NCI-H82 (cell line): ENCODE measurements around the gene CFAP107.
A peak's percentile ranks its signal among the peaks of the same experiment; 100 is the strongest.
"Not testable (repeated sequence)": the region's sequence is repeated elsewhere in the genome, so short reads cannot be mapped to it uniquely, and the experiment has no call there.

Source experiments
- DNase-seq: peaks from one replicate; lab custom pipeline; 2025; lab: John Stamatoyannopoulos, UW

Gene CFAP107

DNA sequence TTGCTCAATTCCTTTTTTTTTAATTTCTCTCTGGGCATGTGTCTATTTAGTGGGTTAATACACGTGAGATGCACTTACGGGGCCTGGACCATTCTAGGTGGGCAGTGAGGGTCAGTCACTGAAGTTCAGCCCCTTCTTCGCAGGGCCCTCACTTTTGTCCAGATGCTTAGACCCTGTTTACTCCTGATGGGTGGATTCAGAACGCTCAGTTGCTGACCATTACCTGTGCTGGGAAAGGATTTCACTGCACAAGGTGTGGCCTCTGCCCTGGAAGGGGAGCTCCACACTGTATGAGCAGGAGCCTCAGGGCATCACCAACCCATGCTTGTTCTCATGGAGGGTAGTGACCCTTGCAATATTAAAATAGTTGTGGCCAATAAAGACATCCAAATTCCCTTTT is 32.1 kb downstream of the CFAP107 start:
- no peak for DNase-seq

DNA sequence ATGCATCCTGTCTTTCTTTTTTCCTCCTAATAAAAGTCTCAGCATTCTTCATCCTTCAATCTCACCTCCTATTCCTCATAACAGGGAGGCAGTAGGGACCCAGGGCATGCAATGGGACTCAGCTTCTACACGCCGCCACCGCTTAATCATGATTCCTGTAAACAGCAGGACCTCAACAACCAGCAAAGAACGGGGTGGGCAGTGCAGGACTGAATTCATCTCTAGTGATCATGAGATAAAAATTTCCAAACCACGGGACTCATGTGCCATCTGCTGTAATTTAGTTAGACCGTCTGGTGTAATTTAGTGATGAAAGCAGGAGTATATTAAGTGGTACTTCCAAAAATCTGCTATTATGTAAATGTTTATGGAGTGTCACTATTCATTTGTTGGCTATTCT is 32.9 kb downstream of the CFAP107 start:
- no peak for DNase-seq

DNA sequence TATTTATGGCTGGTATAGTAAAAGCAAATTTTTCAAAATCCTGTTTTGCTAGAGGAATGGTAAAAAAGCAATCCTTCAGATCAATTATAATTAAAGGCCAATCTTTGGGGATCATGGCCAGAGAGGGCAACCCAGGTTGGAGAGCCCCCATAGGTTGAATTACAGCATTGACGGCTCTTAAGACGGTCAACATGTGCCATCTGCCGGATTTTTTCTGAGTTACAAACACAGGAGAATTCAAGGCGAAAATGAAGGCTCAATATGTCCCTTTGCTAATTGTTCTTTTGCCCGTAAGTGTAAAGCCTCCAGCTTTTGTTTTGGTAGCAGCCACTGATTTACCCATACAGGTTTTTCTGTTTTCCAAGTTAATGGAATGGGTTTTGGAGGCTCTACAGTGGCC is 35.5 kb downstream of the CFAP107 start:
- peak; percentile 51 for DNase-seq

DNA sequence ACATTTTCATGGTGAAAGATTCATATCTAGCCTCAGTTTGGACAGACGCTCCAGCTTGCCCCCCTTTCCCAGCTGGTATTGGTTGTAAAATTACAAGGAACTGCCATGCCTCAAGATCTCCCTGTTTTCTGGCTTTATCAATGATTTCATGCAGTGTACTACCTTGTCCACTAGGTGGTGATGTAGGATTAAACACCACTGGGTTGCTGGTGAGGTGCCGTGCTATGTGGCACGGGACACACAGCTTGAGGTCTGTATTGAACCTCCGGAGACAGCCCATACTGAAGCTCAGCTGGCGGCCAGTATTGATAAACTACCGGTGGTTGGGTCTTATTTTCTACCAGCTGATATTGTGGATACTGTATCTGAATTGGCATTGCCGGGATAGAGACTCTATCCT is 37.8 kb downstream of the CFAP107 start:
- peak; percentile 40 for DNase-seq

DNA sequence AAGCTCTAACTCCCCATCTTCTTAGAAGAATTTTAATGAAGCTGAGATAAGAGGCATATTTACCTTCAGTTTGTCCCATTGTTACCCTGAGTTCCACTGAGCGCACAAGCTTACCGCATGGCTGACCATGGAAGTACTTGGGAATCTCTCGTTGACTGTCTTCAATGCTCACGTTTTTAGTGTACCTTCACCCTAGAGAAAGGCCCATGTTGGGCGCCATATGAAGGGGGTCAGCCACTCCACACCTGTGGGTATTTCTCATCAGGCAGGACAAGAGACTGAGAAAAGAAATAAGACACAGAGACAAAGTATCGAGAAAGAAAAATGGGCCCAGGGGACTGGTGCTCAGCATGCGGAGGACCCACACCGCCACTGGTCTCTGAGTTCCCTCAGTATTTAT is 38.7 kb downstream of the CFAP107 start:
- not testable (repeated sequence) for DNase-seq

DNA sequence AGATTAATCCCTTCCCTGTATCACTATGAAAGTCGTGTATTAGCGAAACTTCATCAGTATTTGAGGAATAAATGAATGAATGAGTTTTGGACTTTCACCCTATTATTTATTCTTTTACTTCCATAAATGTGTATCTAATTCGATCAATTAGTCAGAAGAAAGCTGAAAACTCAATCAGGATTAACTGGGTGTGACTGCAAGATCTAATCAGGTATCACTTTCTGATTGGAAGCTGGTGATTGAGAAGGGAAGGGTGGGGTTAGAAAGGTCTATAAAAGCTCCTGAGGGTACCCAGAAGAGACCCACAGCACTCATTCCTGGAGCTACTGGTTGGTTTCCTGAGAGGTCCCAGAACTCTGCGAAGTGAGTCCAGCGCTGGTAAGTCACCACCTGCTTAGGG is 45.1 kb downstream of the CFAP107 start, which contains the start of gene PRAMEF1:
TSS of gene PRAMEF1 (plus strand) at position 301 of the 400 bp plus-strand sequence. CDS start 1,831 bp downstream, outside the sequence.
- DNase-seq: not testable (repeated sequence)

DNA sequence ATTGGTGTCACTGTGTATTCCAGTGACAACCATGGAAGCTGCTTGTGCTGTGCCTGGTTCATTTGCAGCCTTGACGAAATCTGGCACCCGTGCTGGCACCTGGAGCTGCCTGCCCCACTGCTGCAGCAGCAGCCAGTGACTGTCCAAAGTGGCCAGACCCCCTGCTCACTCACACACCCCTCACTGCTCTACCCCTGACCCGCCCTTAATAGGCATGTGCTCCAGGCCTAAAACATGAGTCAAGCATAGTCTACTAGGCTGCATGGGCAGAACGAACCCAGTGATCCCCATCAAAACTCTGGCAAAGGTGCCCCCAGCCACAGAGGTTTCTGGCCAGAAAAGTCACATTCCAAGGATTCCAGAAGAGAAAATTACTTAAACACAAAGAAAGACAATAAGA is 52.9 kb downstream of the CFAP107 start:
- DNase-seq: no peak

DNA sequence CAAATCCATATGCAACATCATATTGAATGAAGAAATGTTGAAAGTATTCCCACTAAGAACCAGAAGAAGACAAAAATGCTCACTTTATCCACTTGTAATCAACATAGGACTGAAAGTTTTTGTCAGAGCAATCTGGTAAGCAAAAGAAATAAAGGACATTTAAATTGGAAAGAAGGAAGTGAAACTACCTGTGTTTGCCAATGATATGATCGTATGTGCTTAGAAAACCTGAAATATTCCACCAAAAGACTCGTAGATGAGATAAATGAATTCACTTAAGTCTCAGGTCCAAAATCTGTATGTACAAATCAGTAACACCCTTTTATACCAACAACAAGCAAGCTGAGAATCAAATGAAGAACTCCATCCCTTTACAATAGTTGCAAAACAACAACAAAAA is 53.7 kb downstream of the CFAP107 start:
- DNase-seq: no peak

DNA sequence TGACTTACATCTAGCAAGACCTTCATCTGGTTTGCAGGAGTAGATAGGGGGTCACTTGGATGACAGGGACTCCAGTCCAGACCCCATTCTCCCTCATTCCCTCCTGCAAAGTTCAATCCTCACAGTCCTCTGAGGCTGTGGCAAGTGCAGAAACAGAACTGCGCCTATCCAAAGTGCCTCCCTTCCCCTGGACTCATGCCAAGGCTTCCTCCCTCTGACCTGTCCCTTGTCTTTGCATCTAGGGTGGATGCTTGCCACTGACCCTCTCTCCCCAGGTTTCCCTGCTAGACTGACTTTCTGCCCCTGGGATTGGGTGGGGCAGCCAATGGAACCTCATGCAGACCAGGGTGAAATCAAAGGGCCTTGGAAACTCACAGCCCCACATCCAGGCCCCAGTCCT is 63.9 kb downstream of the CFAP107 start:
- DNase-seq: no peak

DNA sequence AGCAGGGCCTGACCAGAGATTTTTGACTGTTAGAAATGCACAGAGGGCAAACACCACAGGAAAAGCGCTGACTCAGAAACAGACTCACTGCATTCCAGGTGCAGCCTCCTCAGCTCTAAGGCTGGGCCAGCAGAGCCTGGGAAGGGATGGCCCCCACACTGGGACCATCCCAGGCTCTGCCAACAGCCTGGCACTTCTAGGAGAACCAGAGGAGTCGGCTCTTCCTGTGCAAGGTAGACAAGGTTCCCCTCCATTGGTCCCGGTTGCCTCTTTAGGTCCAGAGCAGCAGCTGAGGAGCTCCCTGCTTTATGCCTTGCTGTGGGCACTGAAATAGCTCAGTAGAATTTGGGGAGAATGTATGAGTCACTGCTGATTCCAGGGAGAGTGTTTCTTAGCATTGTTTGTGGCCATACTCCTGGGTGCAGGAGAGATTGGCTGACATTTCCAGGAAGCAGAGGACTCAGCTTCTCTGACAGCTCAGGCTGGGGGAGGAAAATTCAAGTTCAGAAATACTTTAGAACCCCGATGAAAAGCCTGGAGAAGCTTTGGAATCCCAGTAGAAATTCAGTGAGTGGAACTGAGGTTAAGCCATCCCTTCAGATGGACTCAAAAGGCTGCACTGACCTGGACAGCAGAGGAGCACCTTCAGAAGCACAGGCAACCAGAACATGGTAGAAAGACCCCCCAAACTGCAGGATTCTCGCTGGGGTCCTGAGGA is 64.8 kb downstream of the CFAP107 start:
- no peak for DNase-seq

DNA sequence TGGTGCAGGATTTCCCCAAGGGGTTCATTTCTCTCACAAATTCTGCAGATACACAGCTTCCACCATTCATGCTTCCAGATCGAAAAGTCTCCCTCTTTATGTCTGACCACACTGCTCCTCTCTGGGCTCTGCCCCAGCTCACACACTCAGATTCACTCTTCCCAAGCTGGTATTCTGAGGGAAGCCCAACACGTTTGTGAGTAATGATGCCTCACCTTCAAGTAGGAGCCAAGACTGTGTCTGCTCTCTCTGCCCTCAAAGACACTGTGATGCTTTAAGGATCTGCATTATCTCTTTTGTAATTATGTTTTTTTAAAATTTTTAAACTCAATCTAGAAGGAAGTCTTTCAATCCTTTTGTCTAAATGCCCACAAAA is 65.4 kb downstream of the CFAP107 start:
- no peak for DNase-seq
